Caco-2 (cell line): ENCODE measurements around the gene LMNB1. TPM values are rescaled to one million over a fixed set of nuclear protein-coding genes. Genes with fewer than 3 reads are reported as not detected.

Source experiments
- BruUV-seq: library from RNA; stranded (reverse); fragments of 400-500 nt; replicated peaks from 2 replicates; lab custom pipeline; 2021; lab: Mats Ljungman, UMichigan
- CTCF ChIA-PET: fragments of 300-600 bp; sonication (Branson Sonifier 250); formaldehyde crosslinking; loops from one replicate; lab custom pipeline; 2022; ENCODE audit warnings: antibody characterized with exemption; lab: Charles Lee
- POLR2A ChIA-PET: fragments of 300-600 bp; sonication (Branson Sonifier 250); formaldehyde crosslinking; loops from one replicate; lab custom pipeline; 2022; ENCODE audit warnings: antibody characterized with exemption; lab: Charles Lee
- DNase-seq, 2 experiments: peaks; one replicate each; pipeline versions ENCODE4 v3.0.0 to v3.0.0-alpha.2; 2020 to 2022
- H3K27me3 ChIP-seq: replicated peaks from 2 replicates; pipeline ENCODE4 v1.6.0; 2011; ENCODE audit warnings: low read length; ENCODE audit not compliant: control insufficient read depth, insufficient read depth
- H3K36me3 ChIP-seq: 2 replicates; pipeline ENCODE4 v1.5.1; 2011; ENCODE audit warnings: low read length; ENCODE audit not compliant: control insufficient read depth, insufficient read depth
- H3K4me1 ChIP-seq: fragments of 250-450 bp; sonication (Bioruptor Pico); 2 replicates; pipeline ENCODE4 v1.5.1; 2020; ENCODE audit warnings: mild to moderate bottlenecking
- H3K4me3 ChIP-seq: 2 replicates; pipeline ENCODE4 v1.5.1; 2011; ENCODE audit warnings: low read depth, mild to moderate bottlenecking, control low read depth, low read length
- H3K9me3 ChIP-seq: fragments of 250-450 bp; sonication (Bioruptor Pico); 2 replicates; pipeline ENCODE4 v1.5.1; 2020; ENCODE audit warnings: mild to moderate bottlenecking, moderate library complexity
- H3K27ac Mint-ChIP-seq: one replicate; pipeline ENCODE4 v1.8.0; 2022; ENCODE audit warnings: mixed read lengths; ENCODE audit not compliant: unreplicated experiment
- H3K27me3 Mint-ChIP-seq: one replicate; pipeline ENCODE4 v1.8.0; 2022; ENCODE audit warnings: mixed read lengths; ENCODE audit not compliant: insufficient read depth, unreplicated experiment
- H3K36me3 Mint-ChIP-seq: one replicate; pipeline ENCODE4 v1.8.0; 2022; ENCODE audit warnings: mild to moderate bottlenecking, mixed read lengths; ENCODE audit not compliant: insufficient read depth, unreplicated experiment
- H3K4me1 Mint-ChIP-seq: one replicate; pipeline ENCODE4 v1.8.0; 2022; ENCODE audit warnings: low read depth, mixed read lengths; ENCODE audit not compliant: unreplicated experiment
- H3K4me3 Mint-ChIP-seq: one replicate; pipeline ENCODE4 v1.8.0; 2022; ENCODE audit warnings: mild to moderate bottlenecking, moderate library complexity, mixed read lengths; ENCODE audit not compliant: unreplicated experiment
- H3K9me3 Mint-ChIP-seq: one replicate; pipeline ENCODE4 v1.8.0; 2022; ENCODE audit warnings: mixed read lengths; ENCODE audit not compliant: unreplicated experiment
- intact Hi-C: fragments of 100-400 bp; cut with micrococcal nuclease; formaldehyde crosslinking; loops from one replicate; pipeline ENCODE4 v1.10.0; 2022; ENCODE audit not compliant: unreplicated experiment
- total RNA-seq: library from RNA; stranded (reverse); gene quantifications from 2 replicates; pipeline ENCODE4 v1.2.3, GENCODE V29; 2022
- TF ChIP-seq, protein P1 (sequence below), 2 experiments: fragments of 200-600 bp in 1 of 2; IDR thresholded peaks; 1 replicate in 1 of 2; 2 replicates in 1 of 2; pipeline versions ENCODE4 v1.5.1 to v1.8.0; 2011 to 2022; ENCODE audit warnings: antibody characterized with exemption in 1 of 2, control low read depth in 1 of 2, inconsistent platforms in 1 of 2, low read depth in 1 of 2, low read length in 1 of 2, mild to moderate bottlenecking in 1 of 2, moderate library complexity in 1 of 2; ENCODE audit not compliant: insufficient read depth in 1 of 2, severe bottlenecking in 1 of 2, unreplicated experiment in 1 of 2

Gene LMNB1
- total RNA-seq, 1 experiment from 2014 or later, result 152 TPM

DNA sequence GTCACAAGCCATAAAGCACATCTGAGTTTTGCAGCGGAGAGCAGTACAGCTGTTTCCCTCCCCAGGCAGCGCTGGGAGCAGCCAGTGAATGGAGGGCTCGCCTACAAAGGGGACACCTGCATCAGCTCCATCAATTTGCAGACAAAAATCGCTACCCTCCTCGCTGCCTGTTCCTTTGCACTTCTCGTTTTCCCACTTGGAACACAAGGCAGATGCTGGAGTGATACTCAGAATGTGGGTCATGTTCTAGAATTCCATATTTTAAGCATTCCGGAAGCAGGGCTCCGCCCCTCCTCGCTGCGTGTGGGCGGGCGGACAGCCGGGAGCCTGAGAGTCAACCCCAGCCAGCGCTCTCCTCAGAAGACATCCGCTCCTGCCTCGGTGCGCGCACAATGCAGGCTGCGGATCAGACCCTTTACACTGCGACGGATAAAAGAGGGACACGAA is 92.1 kb downstream of the LMNB1 start:
- ChIA-PET POLR2A (no interaction called here), CTCF (no interaction called here)
- no peaks in the 10 kb centered on the region for H3K9me3 ChIP-seq
- H3K4me1 ChIP-seq, result no peaks in the 10 kb centered on the region
- Mint-ChIP-seq H3K36me3 (peaks cover 6% of the 10 kb centered on the region), H3K27me3 (no peaks in the 10 kb centered on the region), H3K9me3 (no peaks in the 10 kb centered on the region), H3K4me1 (no peaks in the 10 kb centered on the region), H3K4me3 (no peak overlapping the region), H3K27ac (no peak overlapping the region)
- H3K4me3 ChIP-seq, result no peak overlapping the region
- BruUV-seq, result no TSS peak
- intact Hi-C loops, result no loop called here
- DNase-seq, result no peak
- H3K36me3 ChIP-seq, result no peaks in the 10 kb centered on the region
- TF ChIP-seq, protein P1, sequence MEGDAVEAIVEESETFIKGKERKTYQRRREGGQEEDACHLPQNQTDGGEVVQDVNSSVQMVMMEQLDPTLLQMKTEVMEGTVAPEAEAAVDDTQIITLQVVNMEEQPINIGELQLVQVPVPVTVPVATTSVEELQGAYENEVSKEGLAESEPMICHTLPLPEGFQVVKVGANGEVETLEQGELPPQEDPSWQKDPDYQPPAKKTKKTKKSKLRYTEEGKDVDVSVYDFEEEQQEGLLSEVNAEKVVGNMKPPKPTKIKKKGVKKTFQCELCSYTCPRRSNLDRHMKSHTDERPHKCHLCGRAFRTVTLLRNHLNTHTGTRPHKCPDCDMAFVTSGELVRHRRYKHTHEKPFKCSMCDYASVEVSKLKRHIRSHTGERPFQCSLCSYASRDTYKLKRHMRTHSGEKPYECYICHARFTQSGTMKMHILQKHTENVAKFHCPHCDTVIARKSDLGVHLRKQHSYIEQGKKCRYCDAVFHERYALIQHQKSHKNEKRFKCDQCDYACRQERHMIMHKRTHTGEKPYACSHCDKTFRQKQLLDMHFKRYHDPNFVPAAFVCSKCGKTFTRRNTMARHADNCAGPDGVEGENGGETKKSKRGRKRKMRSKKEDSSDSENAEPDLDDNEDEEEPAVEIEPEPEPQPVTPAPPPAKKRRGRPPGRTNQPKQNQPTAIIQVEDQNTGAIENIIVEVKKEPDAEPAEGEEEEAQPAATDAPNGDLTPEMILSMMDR (IDR thresholded peaks at IDR 0.05; ENCODE audit: insufficient read depth in 1 of 2, low read depth in 1 of 2, low read length in 1 of 2, severe bottlenecking in 1 of 2, unreplicated experiment in 1 of 2), result no peak
- H3K27me3 ChIP-seq, result no peaks in the 10 kb centered on the region

DNA sequence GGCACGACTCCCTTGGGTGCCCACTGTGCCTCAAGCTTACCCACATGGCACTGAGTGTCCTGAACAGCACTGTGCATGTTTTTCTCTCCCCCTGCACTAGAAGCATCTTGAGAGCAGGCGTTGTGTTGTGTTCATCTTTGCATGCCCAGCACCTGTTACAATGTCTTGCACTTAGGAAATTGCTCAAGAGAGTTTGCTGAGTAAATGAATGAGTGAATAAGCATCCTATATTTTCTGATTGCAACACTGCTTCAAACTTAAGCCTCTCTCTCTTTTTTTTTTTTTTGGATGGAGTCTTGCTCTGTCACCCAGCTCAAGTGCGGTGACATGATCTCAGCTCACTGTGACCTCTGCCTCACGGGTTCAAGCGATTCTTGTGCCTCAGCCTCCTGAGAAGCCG is 94.5 kb downstream of the LMNB1 start:
- CTCF ChIA-PET, result no interaction called here
- Histone ChIP-seq H3K4me1 (no peaks in the 10 kb centered on the region), H3K9me3 (no peaks in the 10 kb centered on the region), H3K36me3 (no peaks in the 10 kb centered on the region), H3K4me3 (no peak overlapping the region), H3K27me3 (no peaks in the 10 kb centered on the region)
- Mint-ChIP-seq H3K9me3 (no peaks in the 10 kb centered on the region), H3K4me3 (no peak overlapping the region), H3K27ac (no peak overlapping the region), H3K27me3 (no peaks in the 10 kb centered on the region), H3K36me3 (peaks cover 2% of the 10 kb centered on the region), H3K4me1 (no peaks in the 10 kb centered on the region)
- POLR2A ChIA-PET, result no interaction called here
- no TSS peak for BruUV-seq
- TF ChIP-seq, protein P1 (IDR thresholded peaks at IDR 0.05; ENCODE audit: insufficient read depth in 1 of 2, low read depth in 1 of 2, low read length in 1 of 2, severe bottlenecking in 1 of 2, unreplicated experiment in 1 of 2), result no peak
- no peak for DNase-seq
- intact Hi-C loops, result no loop called here

DNA sequence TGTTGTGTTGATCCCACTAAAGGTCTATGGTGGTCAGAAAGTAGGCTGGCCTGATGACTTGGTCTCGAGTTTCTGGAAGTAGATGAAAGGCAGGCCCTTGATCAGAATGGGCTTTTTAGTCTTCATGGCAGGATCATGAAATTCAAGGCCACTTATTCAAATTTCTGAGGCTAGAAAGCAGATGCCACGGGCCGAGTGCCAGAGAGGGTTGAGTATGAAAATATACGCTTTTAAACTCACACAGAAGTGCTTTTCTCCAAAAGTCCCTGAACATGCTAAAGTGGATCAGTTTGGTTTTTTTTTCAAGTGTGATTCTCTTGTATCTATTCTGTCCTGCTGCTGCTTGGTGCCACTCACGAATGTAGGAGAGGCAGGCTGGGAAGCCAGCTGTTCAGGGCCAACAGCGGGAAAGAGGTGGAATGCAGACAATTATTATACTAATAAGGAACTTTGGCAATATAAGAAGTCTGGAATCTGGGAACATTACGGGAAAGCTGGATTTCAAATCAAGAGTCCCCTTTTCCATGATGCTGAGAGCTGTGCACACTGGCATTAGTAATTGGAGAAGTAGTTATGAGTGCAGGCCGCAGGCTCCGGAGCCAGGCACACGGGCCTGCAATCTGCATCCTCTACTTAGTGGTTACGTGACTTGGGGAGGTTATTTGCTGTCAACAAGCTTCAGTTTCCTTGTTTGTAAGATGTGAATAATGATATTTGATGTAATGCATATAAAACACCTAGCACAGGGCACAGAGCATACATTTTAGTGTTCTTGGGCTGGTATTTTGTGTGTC is 95.8 kb downstream of the LMNB1 start:
- CTCF ChIA-PET, result no interaction called here
- no peaks in the 10 kb centered on the region for H3K36me3 ChIP-seq
- BruUV-seq, result no TSS peak
- Mint-ChIP-seq H3K9me3 (no peaks in the 10 kb centered on the region), H3K4me1 (no peaks in the 10 kb centered on the region), H3K27me3 (no peaks in the 10 kb centered on the region), H3K4me3 (no peak overlapping the region), H3K27ac (no peak overlapping the region), H3K36me3 (no peaks in the 10 kb centered on the region)
- intact Hi-C loops, result no loop called here
- H3K27me3 ChIP-seq, result no peaks in the 10 kb centered on the region
- TF ChIP-seq, protein P1 (IDR thresholded peaks at IDR 0.05; ENCODE audit: insufficient read depth in 1 of 2, low read depth in 1 of 2, low read length in 1 of 2, severe bottlenecking in 1 of 2, unreplicated experiment in 1 of 2), result no peak
- no peak overlapping the region for H3K4me3 ChIP-seq
- H3K9me3 ChIP-seq, result no peaks in the 10 kb centered on the region
- POLR2A ChIA-PET, result no interaction called here
- DNase-seq, result no peak
- H3K4me1 ChIP-seq, result no peaks in the 10 kb centered on the region
